ENCODE data around the gene RIPOR3. TPM values are rescaled to one million over a fixed set of nuclear protein-coding genes. Genes with fewer than 3 reads are reported as not detected.
"Not testable (repeated sequence)": the region's sequence is repeated elsewhere in the genome, so short reads cannot be mapped to it uniquely, and the experiment has no call there.

RIPOR3 gene
- total RNA-seq, 4 donors from 2014 or later: 8.2 to 51.2 (median 20.5) TPM

- H3K36me3 ChIP-seq: no peaks in the 10 kb centered on the region
- H3K4me3 ChIP-seq: no peak overlapping the region
- H3K9me3 ChIP-seq: no peaks in the 10 kb centered on the region
- no peak for DNase-seq
- H3K27ac ChIP-seq: no peak overlapping the region
- TF ChIP-seq POLR2A (IDR thresholded peaks at IDR 0.05) (no peak), CTCF (IDR thresholded peaks at IDR 0.05) (no peak)
- H3K4me1 ChIP-seq: peaks cover 0 to 10% (median 0%) of the 10 kb centered on the region in 4 donors
- no peaks in the 10 kb centered on the region for H3K27me3 ChIP-seq
Measured at GRCh38 chr20:50648651-50649050, 42.7 kb downstream of the RIPOR3 start.

GRCh38 chr20:50646483-50646996 is 44.8 kb downstream of the RIPOR3 start:
- Histone ChIP-seq H3K9me3 (no peaks in the 10 kb centered on the region), H3K4me3 (no peak overlapping the region), H3K36me3 (no peaks in the 10 kb centered on the region)

GRCh38 chr20:50645253-50646068 is 45.9 kb downstream of the RIPOR3 start:
- TF ChIP-seq POLR2A (IDR thresholded peaks at IDR 0.05) (no peak), CTCF (IDR thresholded peaks at IDR 0.05) (no peak)
- Histone ChIP-seq H3K27ac (peak overlapping the region; percentile 43 to 83 (median 73)), H3K4me3 (no peak overlapping the region)

More at GRCh38 chr20:50646483-50646996, 44.8 kb downstream of the RIPOR3 start:
- H3K4me1 ChIP-seq: peaks cover 0 to 6% (median 0%) of the 10 kb centered on the region in 4 donors
- peak in 2 of 6 experiments; percentile 17 to 34 for TF ChIP-seq CTCF (IDR thresholded peaks at IDR 0.05)
- no peak for TF ChIP-seq POLR2A (IDR thresholded peaks at IDR 0.05)
- peak overlapping the region; percentile 43 to 79 (median 70) for H3K27ac ChIP-seq
- DNase-seq: no peak
- no peaks in the 10 kb centered on the region for H3K27me3 ChIP-seq

GRCh38 chr20:50642288-50642803 is 49.0 kb downstream of the RIPOR3 start:
- Histone ChIP-seq H3K27me3 (no peaks in the 10 kb centered on the region), H3K9me3 (no peaks in the 10 kb centered on the region), H3K4me3 (no peak overlapping the region), H3K27ac (no peak overlapping the region), H3K4me1 (peaks cover 0 to 6% (median 0%) of the 10 kb centered on the region in 4 donors), H3K36me3 (no peaks in the 10 kb centered on the region)
- DNase-seq: no peak
- TF ChIP-seq CTCF (IDR thresholded peaks at IDR 0.05) (no peak), POLR2A (IDR thresholded peaks at IDR 0.05) (no peak)

More at GRCh38 chr20:50645253-50646068, 45.9 kb downstream of the RIPOR3 start:
- Histone ChIP-seq H3K27me3 (no peaks in the 10 kb centered on the region), H3K9me3 (no peaks in the 10 kb centered on the region), H3K4me1 (peaks cover 0 to 6% (median 0%) of the 10 kb centered on the region in 4 donors), H3K36me3 (no peaks in the 10 kb centered on the region)
- DNase-seq: peak; percentile 33 to 85 (median 84)

- DNase-seq, H3K27me3 ChIP-seq, H3K4me3 ChIP-seq, H3K36me3 ChIP-seq, H3K9me3 ChIP-seq: not testable (repeated sequence)
- H3K27ac ChIP-seq: peak overlapping the region in 1 of 4 donors; percentile 25
- H3K4me1 ChIP-seq: peaks cover 0 to 10% (median 0%) of the 10 kb centered on the region in 4 donors
Measured at GRCh38 chr20:50641625-50642287, 49.6 kb downstream of the RIPOR3 start.

- not testable (repeated sequence) for H3K27me3 ChIP-seq, H3K27ac ChIP-seq, H3K9me3 ChIP-seq, DNase-seq, H3K36me3 ChIP-seq, H3K4me3 ChIP-seq
- H3K4me1 ChIP-seq: peaks cover 0 to 18% (median 0%) of the 10 kb centered on the region in 4 donors
Measured at GRCh38 chr20:50639971-50640711, 51.2 kb downstream of the RIPOR3 start.

GRCh38 chr20:50638015-50638847 is 53.1 kb downstream of the RIPOR3 start:
- Histone ChIP-seq H3K4me1 (peaks cover 0 to 15% (median 0%) of the 10 kb centered on the region in 4 donors), H3K27ac (peak overlapping the region in 2 of 4 donors; percentile 12 to 73)
- not testable (repeated sequence) for H3K36me3 ChIP-seq, DNase-seq, H3K27me3 ChIP-seq, H3K9me3 ChIP-seq, H3K4me3 ChIP-seq
